K562 (cell line): ENCODE results near the gene ACKR2. TPM values are rescaled to one million over a fixed set of nuclear protein-coding genes. Genes with fewer than 3 reads are reported as not detected.

ENCODE experiments used
- ATAC-seq: fragments of 200-7000 bp; cut with Tn5 transposase; 3 replicates; pipeline ENCODE4 v1.9.1; 2020; ENCODE audit warnings: moderate library complexity
- BruUV-seq: library from RNA; stranded (reverse); fragments of 400-500 nt; replicated peaks from 2 replicates; lab custom pipeline; 2021; lab: Mats Ljungman, UMichigan
- CTCF ChIA-PET: fragments of 300-600 bp; formaldehyde crosslinking; extraction: SDS; loops from one replicate; lab custom pipeline; 2021; ENCODE audit warnings: low intra/inter-chr PET ratio; lab: Yijun Ruan, JAX
- POLR2A ChIA-PET: fragments of 300-600, 350-650 bp; sonication (Branson Sonifier 250); formaldehyde crosslinking; extraction: SDS; loops from one replicate; lab custom pipeline; 2021; ENCODE audit warnings: antibody characterized with exemption, inconsistent platforms; lab: Yijun Ruan, JAX
- DNase-seq, 4 experiments: peaks; one replicate each; pipeline versions ENCODE4 v3.0.0 to v3.0.0-alpha.2; 2011 to 2018; ENCODE audit warnings: low spot score in 3 of 4, mixed read lengths in 3 of 4; ENCODE audit errors: extremely low read depth in 1 of 4
- FAIRE-seq: peaks from 2 replicates; lab custom pipeline; 2011; peaks lifted over from hg19 to GRCh38; lab: Jason Lieb, UNC
- H2AFZ ChIP-seq: 2 replicates; pipeline ENCODE4 v1.6.0; 2011; ENCODE audit warnings: low read depth, low read length, control low read depth, inconsistent platforms
- H3K27ac ChIP-seq: fragments of 200-600 bp; 3 replicates; pipeline ENCODE4 v1.8.0; 2011; ENCODE audit warnings: low read depth, mild to moderate bottlenecking, control low read depth, inconsistent platforms, low read length, moderate library complexity, mixed read lengths; ENCODE audit errors: extremely low read depth
- H3K27me3 ChIP-seq, 2 experiments: fragments of 300-600 bp in 1 of 2; 2 replicates in 1 of 2; 3 replicates in 1 of 2; pipeline versions ENCODE4 v1.6.0 to v1.8.0; 2011; ENCODE audit warnings: inconsistent platforms in 2 of 2, low read length in 2 of 2, mild to moderate bottlenecking in 1 of 2, mixed read lengths in 1 of 2, moderate library complexity in 1 of 2; ENCODE audit not compliant: control insufficient read depth in 2 of 2, insufficient read depth in 2 of 2
- H3K36me3 ChIP-seq: fragments of 300-600 bp; 3 replicates; pipeline ENCODE4 v1.8.0; 2011; ENCODE audit warnings: mild to moderate bottlenecking, low read length, inconsistent platforms; ENCODE audit not compliant: control insufficient read depth, insufficient read depth
- H3K4me1 ChIP-seq, 2 experiments: fragments of 200-600 bp in 1 of 2; replicated peaks in 1 of 2; 2 replicates in 1 of 2; 3 replicates in 1 of 2; pipeline versions ENCODE4 v1.5.1 to v1.8.0; 2011; ENCODE audit warnings: inconsistent platforms in 2 of 2, low read length in 2 of 2, mild to moderate bottlenecking in 1 of 2, mixed read lengths in 1 of 2, moderate library complexity in 1 of 2; ENCODE audit not compliant: control insufficient read depth in 2 of 2, insufficient read depth in 2 of 2
- H3K4me2 ChIP-seq: 2 replicates; pipeline ENCODE4 v1.6.1; 2011; ENCODE audit warnings: low read length, control low read depth, inconsistent platforms, mixed read lengths; ENCODE audit not compliant: insufficient read depth
- H3K4me3 ChIP-seq: fragments of 200-600 bp; sonication (generic), shearing (Covaris generic); 2 replicates; pipeline ENCODE4 v1.5.1; 2016; ENCODE audit warnings: control low read depth, inconsistent platforms
- H3K79me2 ChIP-seq: fragments of 200-600 bp; 3 replicates; pipeline ENCODE4 v1.8.0; 2011; ENCODE audit warnings: low read length, inconsistent platforms; ENCODE audit not compliant: control insufficient read depth, insufficient read depth
- H3K9ac ChIP-seq, 2 experiments: 2 replicates each; pipeline versions ENCODE4 v1.6.0 to v1.6.1; 2011; ENCODE audit warnings: low read depth in 2 of 2, low read length in 2 of 2, control low read depth in 1 of 2, inconsistent platforms in 1 of 2, mild to moderate bottlenecking in 1 of 2, mixed read lengths in 1 of 2; ENCODE audit not compliant: insufficient read depth in 1 of 2
- H3K9me1 ChIP-seq: one replicate; pipeline ENCODE4 v1.6.0; 2011; ENCODE audit warnings: inconsistent platforms, mild to moderate bottlenecking, low read length, moderate library complexity; ENCODE audit not compliant: control insufficient read depth, insufficient read depth
- H3K9me3 ChIP-seq: replicated peaks from 2 replicates; pipeline ENCODE4 v1.5.1; 2011; ENCODE audit warnings: low read depth, low read length, inconsistent platforms; ENCODE audit not compliant: control insufficient read depth, insufficient read depth
- H4K20me1 ChIP-seq: replicated peaks from 2 replicates; pipeline ENCODE4 v1.6.1; 2011; ENCODE audit warnings: low read length, inconsistent platforms, mixed read lengths; ENCODE audit not compliant: control insufficient read depth, insufficient read depth
- BRF1 ChIP-seq: IDR thresholded peaks from 3 replicates; pipeline ENCODE4 v1.6.1; 2011; ENCODE audit warnings: borderline replicate concordance, mild to moderate bottlenecking; ENCODE audit not compliant: insufficient read length; ENCODE audit errors: extremely low read depth
- GATAD2B ChIP-seq: fragments of 450-650 bp; IDR thresholded peaks from 2 replicates; pipeline ENCODE4 v1.6.1; 2017; ENCODE audit warnings: mild to moderate bottlenecking, borderline replicate concordance
- OTX1 ChIP-seq: fragments of 450-650 bp; formaldehyde crosslinking; IDR thresholded peaks from 2 replicates; pipeline ENCODE4 v1.4.0; 2022; ENCODE audit warnings: mild to moderate bottlenecking
- WGBS: fragments of 100-300 bp; shearing (Covaris generic); methylation state at CpG from one replicate; pipeline ENCODE4 v1.1.6; 2016; ENCODE audit warnings: low coverage, mixed read lengths; ENCODE audit not compliant: insufficient coverage; ENCODE audit errors: missing lambda C conversion rate; 5-methylcytosine and 5-hydroxymethylcytosine counted together
- in situ Hi-C: fragments of 300-500 bp; cut with MboI; formaldehyde crosslinking; loops from 4 replicates; pipeline ENCODE4 v1.15.0; 2018; ENCODE audit warnings: inconsistent platforms, mixed read lengths
- intact Hi-C: fragments of 100-400 bp; cut with micrococcal nuclease; formaldehyde crosslinking; loops from 2 replicates; pipeline ENCODE4 v1.14.2; 2022
- polyA plus RNA-seq, 8 experiments: library from polyadenylated mRNA; depleted of rRNA in 4 of 8; stranded (reverse) in 5 of 8; unstranded in 3 of 8; fragments of >200 nt; fragmentation: Nextera tagmentation in 2 of 8; fragmentation: Illumina TruSeq in 1 of 8; extraction: Ambion mirVana in 2 of 8; extraction: Trizol in 1 of 8; gene quantifications; 2 replicates each; pipeline versions ENCODE4 v1.2.1 to v1.2.3, GENCODE V29; 2011 to 2014; ENCODE audit warnings: inconsistent platforms in 1 of 8, missing spikeins in 1 of 8
- total RNA-seq, 7 experiments: library from RNA; depleted of rRNA in 6 of 7; stranded (reverse); fragments of >200 nt in 6 of 7; fragmentation: Illumina TruSeq in 2 of 7; extraction: Trizol in 2 of 7; gene quantifications; 2 replicates each; pipeline versions ENCODE4 v1.2.1 to v1.2.3, GENCODE V29; 2011 to 2021; ENCODE audit warnings: low replicate concordance in 1 of 7
- TF ChIP-seq, protein P1 (sequence below): fragments of 450-650 bp; IDR thresholded peaks from 2 replicates; pipeline ENCODE4 v1.6.1; 2018; ENCODE audit not compliant: partially characterized antibody

The ACKR2 gene
- total and polyA plus RNA-seq, 9 of the 15 experiments (the other 6 are each of a cell fraction or from before 2014, with no cell fraction given), result 0.03 to 0.69 (median 0.25) TPM; not detected in 1

DNA sequence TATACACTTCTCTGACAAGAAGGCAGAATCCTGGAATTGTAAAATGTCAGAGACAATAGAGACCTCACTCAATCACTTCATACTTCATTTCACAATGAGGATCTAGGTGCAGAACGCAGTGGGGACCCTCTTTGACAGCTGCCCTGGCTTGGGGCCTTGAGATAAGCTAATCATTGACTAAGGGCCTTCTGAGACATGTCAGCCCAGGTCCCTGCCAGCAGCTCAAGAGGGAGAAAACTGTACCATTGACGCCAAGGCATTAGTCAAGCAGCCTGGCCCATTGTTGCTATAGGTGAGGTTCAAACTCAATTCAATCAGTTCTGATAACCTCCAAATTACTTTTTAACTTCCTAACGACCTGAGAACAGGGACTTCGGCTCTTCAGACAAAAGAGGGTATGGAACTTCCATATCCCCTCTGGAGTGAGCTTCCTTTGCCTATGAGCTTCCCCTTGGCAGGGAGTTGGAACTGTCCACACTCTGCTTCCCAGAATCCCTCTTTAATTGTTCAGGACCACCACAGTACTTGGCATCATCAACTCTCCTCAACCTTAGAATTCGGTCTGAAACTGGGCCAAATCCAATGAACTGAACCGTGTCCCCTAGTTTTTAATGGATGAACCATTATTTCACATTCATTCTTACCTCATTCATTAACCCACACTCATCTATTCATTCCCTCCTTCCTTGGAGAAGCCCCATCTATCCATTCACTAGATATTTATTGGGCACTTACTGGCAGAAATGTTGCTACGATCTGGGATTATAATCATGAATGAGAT lies 67.9 kb downstream of the ACKR2 start:
- 2% methylated on average over 7 of the region's 7 CpGs for WGBS
- no peaks in the 10 kb centered on the region for H3K79me2 ChIP-seq
- H3K9me1 ChIP-seq, result peaks cover 2% of the 10 kb centered on the region
- H3K9ac ChIP-seq, result no peak overlapping the region
- H3K36me3 ChIP-seq, result no peaks in the 10 kb centered on the region
- H4K20me1 ChIP-seq, result peaks cover 4% of the 10 kb centered on the region; the same call in 1 of the 2 replicates
- POLR2A ChIA-PET, result interaction anchor here (0.6 to 2.2 kb wide), 3 partner anchors 7 to 76 kb away, joined by 3 to 12 read pairs (median 3); no protein-coding TSS in a partner anchor
- no TSS peak for BruUV-seq
- ATAC-seq (no peak), FAIRE-seq (no peak), DNase-seq (no peak)
- in situ Hi-C loops, result loop anchor here (5.0 kb wide), 1 partner anchor 95 kb away; no protein-coding TSS in a partner anchor
- intact Hi-C loops, result no loop called here
- TF ChIP-seq GATAD2B, result no peak
- no peak for TF ChIP-seq BRF1
- TF ChIP-seq, protein P1, sequence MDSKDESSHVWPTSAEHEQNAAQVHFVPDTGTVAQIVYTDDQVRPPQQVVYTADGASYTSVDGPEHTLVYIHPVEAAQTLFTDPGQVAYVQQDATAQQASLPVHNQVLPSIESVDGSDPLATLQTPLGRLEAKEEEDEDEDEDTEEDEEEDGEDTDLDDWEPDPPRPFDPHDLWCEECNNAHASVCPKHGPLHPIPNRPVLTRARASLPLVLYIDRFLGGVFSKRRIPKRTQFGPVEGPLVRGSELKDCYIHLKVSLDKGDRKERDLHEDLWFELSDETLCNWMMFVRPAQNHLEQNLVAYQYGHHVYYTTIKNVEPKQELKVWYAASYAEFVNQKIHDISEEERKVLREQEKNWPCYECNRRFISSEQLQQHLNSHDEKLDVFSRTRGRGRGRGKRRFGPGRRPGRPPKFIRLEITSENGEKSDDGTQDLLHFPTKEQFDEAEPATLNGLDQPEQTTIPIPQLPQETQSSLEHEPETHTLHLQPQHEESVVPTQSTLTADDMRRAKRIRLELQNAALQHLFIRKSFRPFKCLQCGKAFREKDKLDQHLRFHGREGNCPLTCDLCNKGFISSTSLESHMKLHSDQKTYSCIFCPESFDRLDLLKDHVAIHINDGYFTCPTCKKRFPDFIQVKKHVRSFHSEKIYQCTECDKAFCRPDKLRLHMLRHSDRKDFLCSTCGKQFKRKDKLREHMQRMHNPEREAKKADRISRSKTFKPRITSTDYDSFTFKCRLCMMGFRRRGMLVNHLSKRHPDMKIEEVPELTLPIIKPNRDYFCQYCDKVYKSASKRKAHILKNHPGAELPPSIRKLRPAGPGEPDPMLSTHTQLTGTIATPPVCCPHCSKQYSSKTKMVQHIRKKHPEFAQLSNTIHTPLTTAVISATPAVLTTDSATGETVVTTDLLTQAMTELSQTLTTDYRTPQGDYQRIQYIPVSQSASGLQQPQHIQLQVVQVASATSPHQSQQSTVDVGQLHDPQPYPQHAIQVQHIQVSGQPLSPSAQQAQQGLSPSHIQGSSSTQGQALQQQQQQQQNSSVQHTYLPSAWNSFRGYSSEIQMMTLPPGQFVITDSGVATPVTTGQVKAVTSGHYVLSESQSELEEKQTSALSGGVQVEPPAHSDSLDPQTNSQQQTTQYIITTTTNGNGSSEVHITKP, result peak; percentile 38
- TF ChIP-seq OTX1 (CRISPR knock-in tag), result no peak
- no peaks in the 10 kb centered on the region for H3K9me3 ChIP-seq
- no peak overlapping the region for H2AFZ ChIP-seq
- H3K4me3 ChIP-seq, result no peak overlapping the region
- H3K4me1 ChIP-seq, result peaks cover 0 to 12% of the 10 kb centered on the region in 2 experiments; a peak in 3 of 5 replicates
- H3K4me2 ChIP-seq, result no peak overlapping the region
- CTCF ChIA-PET, result interaction anchor here (0.6 kb wide), 1 partner anchor 59 kb away, joined by 3 read pairs; no protein-coding TSS in a partner anchor
- peaks cover 29 to 46% of the 10 kb centered on the region in 2 experiments for H3K27me3 ChIP-seq
- no peak overlapping the region for H3K27ac ChIP-seq
